ENCODE data around the gene COL23A1. TPM values are rescaled to one million over a fixed set of nuclear protein-coding genes. Genes with fewer than 3 reads are reported as not detected.

The COL23A1 gene
- total RNA-seq, 4 donors from 2014 or later: 0.93 to 4.6 (median 2.4) TPM

- Histone ChIP-seq H3K36me3 (no peaks in the 10 kb centered on the region), H3K4me3 (no peak overlapping the region), H3K27ac (peak overlapping the region in 2 of 4 donors; percentile 53 to 64), H3K9me3 (peaks cover 0 to 7% (median 0%) of the 10 kb centered on the region in 3 donors), H3K4me1 (peaks cover 0 to 18% (median 0%) of the 10 kb centered on the region in 3 donors), H3K27me3 (no peaks in the 10 kb centered on the region)
- TF ChIP-seq CTCF (IDR thresholded peaks at IDR 0.05) (no peak), EP300 (IDR thresholded peaks at IDR 0.05) (no peak), POLR2A (IDR thresholded peaks at IDR 0.05) (no peak), POLR2AphosphoS5 (IDR thresholded peaks at IDR 0.05) (no peak)
- no peak for ATAC-seq
- 60 to 89% methylated on average over 2 to 4 of the region's 4 CpGs for WGBS, 2 donors (ENCODE audit: low coverage in 1 of 2)
Measured at GRCh38 chr5:178427576-178428197, 162.5 kb downstream of the COL23A1 start.

- Histone ChIP-seq H3K4me1 (peaks cover 0 to 18% (median 0%) of the 10 kb centered on the region in 3 donors), H3K27me3 (no peaks in the 10 kb centered on the region), H3K4me3 (no peak overlapping the region), H3K9me3 (peaks cover 0 to 5% (median 0%) of the 10 kb centered on the region in 3 donors), H3K27ac (no peak overlapping the region), H3K36me3 (no peaks in the 10 kb centered on the region)
- ATAC-seq: no peak
- TF ChIP-seq EP300 (IDR thresholded peaks at IDR 0.05) (no peak), POLR2A (IDR thresholded peaks at IDR 0.05) (no peak), CTCF (IDR thresholded peaks at IDR 0.05) (no peak), POLR2AphosphoS5 (IDR thresholded peaks at IDR 0.05) (no peak)
- WGBS, 2 donors (ENCODE audit: low coverage in 1 of 2): 87 to 94% methylated on average over 10 to 13 of the region's 26 CpGs
Measured at GRCh38 chr5:178426326-178427130, 163.7 kb downstream of the COL23A1 start.

GRCh38 chr5:178425621-178426068 is 164.5 kb downstream of the COL23A1 start:
- Histone ChIP-seq H3K4me3 (no peak overlapping the region), H3K9me3 (no peaks in the 10 kb centered on the region), H3K4me1 (peaks cover 0 to 18% (median 0%) of the 10 kb centered on the region in 3 donors), H3K27me3 (no peaks in the 10 kb centered on the region), H3K36me3 (no peaks in the 10 kb centered on the region), H3K27ac (no peak overlapping the region)
- 90 to 100% methylated on average over 1 to 6 of the region's 12 CpGs for WGBS, 2 donors (ENCODE audit: low coverage in 1 of 2)
- no peak for TF ChIP-seq EP300 (IDR thresholded peaks at IDR 0.05)
- ATAC-seq: no peak

- no peaks in the 10 kb centered on the region for H3K27me3 ChIP-seq
- H3K36me3 ChIP-seq: no peaks in the 10 kb centered on the region
- no peak overlapping the region for H3K27ac ChIP-seq
- TF ChIP-seq CTCF (IDR thresholded peaks at IDR 0.05) (no peak), POLR2AphosphoS5 (IDR thresholded peaks at IDR 0.05) (no peak), POLR2A (IDR thresholded peaks at IDR 0.05) (no peak), EP300 (IDR thresholded peaks at IDR 0.05) (no peak)
- no peak overlapping the region for H3K4me3 ChIP-seq
- H3K4me1 ChIP-seq: peaks cover 0 to 18% (median 0%) of the 10 kb centered on the region in 3 donors
- H3K9me3 ChIP-seq: no peaks in the 10 kb centered on the region
- 89 to 97% methylated on average over 5 to 9 of the region's 10 CpGs for WGBS, 2 donors (ENCODE audit: low coverage in 1 of 2)
- no peak for ATAC-seq
Measured at GRCh38 chr5:178424810-178425177, 165.4 kb downstream of the COL23A1 start.

GRCh38 chr5:178423901-178424809 is 166.0 kb downstream of the COL23A1 start:
- Histone ChIP-seq H3K36me3 (no peaks in the 10 kb centered on the region), H3K9me3 (no peaks in the 10 kb centered on the region), H3K27me3 (no peaks in the 10 kb centered on the region), H3K4me3 (no peak overlapping the region), H3K27ac (no peak overlapping the region), H3K4me1 (peaks cover 0 to 12% (median 0%) of the 10 kb centered on the region in 3 donors)
- no peak for ATAC-seq
- TF ChIP-seq POLR2A (IDR thresholded peaks at IDR 0.05) (no peak), CTCF (IDR thresholded peaks at IDR 0.05) (no peak), POLR2AphosphoS5 (IDR thresholded peaks at IDR 0.05) (no peak), EP300 (IDR thresholded peaks at IDR 0.05) (no peak)
- WGBS, 2 donors (ENCODE audit: low coverage in 1 of 2): 73 to 77% methylated on average over 4 to 5 of the region's 17 CpGs

Measured in gastroesophageal sphincter (tissue), 4 donors.